ENCODE data around the gene DNAJC30. TPM values are rescaled to one million over a fixed set of nuclear protein-coding genes. Genes with fewer than 3 reads are reported as not detected.
A peak's percentile ranks its signal among the peaks of the same experiment; 100 is the strongest.

The DNAJC30 gene
- total RNA-seq, 1 donor: 2.9 TPM

GRCh38 chr7:73700069-73700423 is 16.8 kb upstream of the DNAJC30 start:
- H3K4me1 ChIP-seq (ENCODE audit: insufficient read depth, low read length): peaks cover 7% of the 10 kb centered on the region
- H3K79me2 ChIP-seq (ENCODE audit: insufficient read depth, low read length): peaks cover 9% of the 10 kb centered on the region
- peaks cover 74% of the 10 kb centered on the region for H3K36me3 ChIP-seq (ENCODE audit: insufficient read depth, low read length)
- peak; percentile 71 for DNase-seq (ENCODE audit: insufficient read length, low spot score, missing footprints)
- H3K4me3 ChIP-seq (ENCODE audit: insufficient read depth, low read length): no peak overlapping the region
- no peak for TF ChIP-seq CTCF (IDR thresholded peaks at IDR 0.05; ENCODE audit: extremely low read depth, low read depth, low read length)
- no peaks in the 10 kb centered on the region for H3K27me3 ChIP-seq (ENCODE audit: insufficient read depth, low read length)
- H3K27ac ChIP-seq (ENCODE audit: low read depth, low read length): no peak overlapping the region
- peaks cover 28% of the 10 kb centered on the region for H4K20me1 ChIP-seq (ENCODE audit: insufficient read depth, low read length)
- no peaks in the 10 kb centered on the region for H3K9me3 ChIP-seq (ENCODE audit: low read depth, low read length)
- H3K4me2 ChIP-seq (ENCODE audit: insufficient read depth, low read length): no peak overlapping the region
- no peak overlapping the region for H2AFZ ChIP-seq (ENCODE audit: low read length)

GRCh38 chr7:73699370-73700068 is 16.3 kb upstream of the DNAJC30 start:
- Histone ChIP-seq H3K4me2 (ENCODE audit: insufficient read depth, low read length) (no peak overlapping the region), H3K27me3 (ENCODE audit: insufficient read depth, low read length) (no peaks in the 10 kb centered on the region), H3K9me3 (ENCODE audit: low read depth, low read length) (no peaks in the 10 kb centered on the region), H3K36me3 (ENCODE audit: insufficient read depth, low read length) (peaks cover 79% of the 10 kb centered on the region), H3K79me2 (ENCODE audit: insufficient read depth, low read length) (peaks cover 9% of the 10 kb centered on the region), H2AFZ (ENCODE audit: low read length) (no peak overlapping the region), H3K4me3 (ENCODE audit: insufficient read depth, low read length) (no peak overlapping the region), H4K20me1 (ENCODE audit: insufficient read depth, low read length) (peaks cover 24% of the 10 kb centered on the region), H3K4me1 (ENCODE audit: insufficient read depth, low read length) (peaks cover 2% of the 10 kb centered on the region), H3K27ac (ENCODE audit: low read depth, low read length) (no peak overlapping the region)
- DNase-seq (ENCODE audit: insufficient read length, low spot score, missing footprints): peak; percentile 82
- TF ChIP-seq CTCF (IDR thresholded peaks at IDR 0.05; ENCODE audit: extremely low read depth, low read depth, low read length): no peak

- peaks cover 17% of the 10 kb centered on the region for H4K20me1 ChIP-seq (ENCODE audit: insufficient read depth, low read length)
- no peak overlapping the region for H3K4me2 ChIP-seq (ENCODE audit: insufficient read depth, low read length)
- H3K79me2 ChIP-seq (ENCODE audit: insufficient read depth, low read length): peaks cover 3% of the 10 kb centered on the region
- no peaks in the 10 kb centered on the region for H3K9me3 ChIP-seq (ENCODE audit: low read depth, low read length)
- peaks cover 81% of the 10 kb centered on the region for H3K36me3 ChIP-seq (ENCODE audit: insufficient read depth, low read length)
- no peak overlapping the region for H2AFZ ChIP-seq (ENCODE audit: low read length)
- H3K4me1 ChIP-seq (ENCODE audit: insufficient read depth, low read length): no peaks in the 10 kb centered on the region
- H3K4me3 ChIP-seq (ENCODE audit: insufficient read depth, low read length): no peak overlapping the region
- no peak for TF ChIP-seq CTCF (IDR thresholded peaks at IDR 0.05; ENCODE audit: extremely low read depth, low read depth, low read length)
- DNase-seq (ENCODE audit: insufficient read length, low spot score, missing footprints): peak; percentile 46
- H3K27ac ChIP-seq (ENCODE audit: low read depth, low read length): no peak overlapping the region
- H3K27me3 ChIP-seq (ENCODE audit: insufficient read depth, low read length): no peaks in the 10 kb centered on the region
Observed at GRCh38 chr7:73698410-73698809, 15.2 kb upstream of the DNAJC30 start.

GRCh38 chr7:73696372-73696771 is 13.1 kb upstream of the DNAJC30 start:
- no peak for TF ChIP-seq CTCF (IDR thresholded peaks at IDR 0.05; ENCODE audit: extremely low read depth, low read depth, low read length)
- Histone ChIP-seq H3K4me3 (ENCODE audit: insufficient read depth, low read length) (no peak overlapping the region), H3K27me3 (ENCODE audit: insufficient read depth, low read length) (no peaks in the 10 kb centered on the region), H3K4me2 (ENCODE audit: insufficient read depth, low read length) (no peak overlapping the region), H2AFZ (ENCODE audit: low read length) (no peak overlapping the region), H3K27ac (ENCODE audit: low read depth, low read length) (no peak overlapping the region), H3K4me1 (ENCODE audit: insufficient read depth, low read length) (no peaks in the 10 kb centered on the region), H3K79me2 (ENCODE audit: insufficient read depth, low read length) (no peaks in the 10 kb centered on the region), H4K20me1 (ENCODE audit: insufficient read depth, low read length) (peaks cover 12% of the 10 kb centered on the region), H3K9me3 (ENCODE audit: low read depth, low read length) (no peaks in the 10 kb centered on the region), H3K36me3 (ENCODE audit: insufficient read depth, low read length) (peaks cover 79% of the 10 kb centered on the region)
- peak; percentile 73 for DNase-seq (ENCODE audit: insufficient read length, low spot score, missing footprints)
